GM18502 (cell line): ENCODE measurements around the gene BMF.

Experiments used
- ATAC-seq: cut with Tn5 transposase; IDR thresholded peaks from one replicate; pipeline ENCODE4 v1.9.1; 2021; ENCODE audit warnings: mild to moderate bottlenecking; ENCODE audit not compliant: unreplicated experiment, poor library complexity

Gene BMF

GRCh38 chr15:40104296-40104864 lies 4.3 kb downstream of the BMF start:
- no peak for ATAC-seq

GRCh38 chr15:40103864-40104271 lies 4.8 kb downstream of the BMF start:
- no peak for ATAC-seq

- no peak for ATAC-seq
Measured at GRCh38 chr15:40102897-40103858, 5.5 kb downstream of the BMF start.

- no peak for ATAC-seq
Measured at GRCh38 chr15:40100947-40101905, 7.5 kb downstream of the BMF start.

GRCh38 chr15:40100123-40100946 lies 8.3 kb downstream of the BMF start:
- no peak for ATAC-seq

GRCh38 chr15:40098489-40099261 lies 10.0 kb downstream of the BMF start:
- ATAC-seq: peak; percentile 81

GRCh38 chr15:40097968-40098476 lies 10.7 kb downstream of the BMF start:
- ATAC-seq: peak; percentile 4

GRCh38 chr15:40097096-40097967 lies 11.3 kb downstream of the BMF start:
- ATAC-seq: no peak

GRCh38 chr15:40096094-40096891 lies 12.4 kb downstream of the BMF start:
- ATAC-seq: no peak

- ATAC-seq: no peak
Measured at GRCh38 chr15:40095371-40096093, 13.1 kb downstream of the BMF start.

- ATAC-seq: no peak
Measured at GRCh38 chr15:40094156-40094555, 14.5 kb downstream of the BMF start.

- no peak for ATAC-seq
Measured at GRCh38 chr15:40092979-40093869, 15.5 kb downstream of the BMF start.

- ATAC-seq: no peak
Measured at GRCh38 chr15:40092256-40092978, 16.3 kb downstream of the BMF start.

- ATAC-seq: no peak
Measured at GRCh38 chr15:40091861-40092255, 16.8 kb downstream of the BMF start.
